GM12878 (cell line): ENCODE measurements around the gene LRSAM1. TPM values are rescaled to one million over a fixed set of nuclear protein-coding genes. Genes with fewer than 3 reads are reported as not detected.

Source experiments
- ATAC-seq: fragments of 200-7000 bp; cut with Tn5 transposase; 3 replicates; pipeline ENCODE4 v1.9.1; 2020; ENCODE audit warnings: mild to moderate bottlenecking, moderate library complexity
- BruUV-seq: library from RNA; stranded (reverse); fragments of 400-500 nt; replicated peaks from 2 replicates; lab custom pipeline; 2021; lab: Mats Ljungman, UMichigan
- CTCF ChIA-PET: fragments of 300-600 bp; sonication (Branson Sonifier 250); formaldehyde crosslinking; extraction: SDS; loops from one replicate; lab custom pipeline; 2021; ENCODE audit warnings: inconsistent platforms; lab: Yijun Ruan, JAX
- POLR2A ChIA-PET: fragments of 350-600 bp; formaldehyde crosslinking; extraction: SDS; loops from one replicate; lab custom pipeline; 2021; ENCODE audit warnings: inconsistent platforms; lab: Charles Lee
- RAD21 ChIA-PET: fragments of 300-600 bp; sonication (Branson Sonifier 250); formaldehyde crosslinking; loops from one replicate; lab custom pipeline; 2023; ENCODE audit warnings: antibody characterized with exemption; ENCODE audit not compliant: unreplicated experiment; lab: Charles Lee
- SMC1A ChIA-PET: fragments of 300-600 bp; sonication (Branson Sonifier 250); formaldehyde crosslinking; loops from one replicate; lab custom pipeline; 2023; ENCODE audit not compliant: unreplicated experiment, uncharacterized antibody; lab: Charles Lee
- DNase-seq: peaks from one replicate; pipeline ENCODE4 v3.0.0-alpha.2; 2011; ENCODE audit warnings: low read depth, low spot score
- FAIRE-seq: peaks from 3 replicates; lab custom pipeline; 2011; peaks lifted over from hg19 to GRCh38; lab: Jason Lieb, UNC
- H2AFZ ChIP-seq: 2 replicates; pipeline ENCODE4 v1.6.0; 2011; ENCODE audit warnings: low read depth, low read length, control low read depth; ENCODE audit not compliant: control insufficient read depth
- H3K27ac ChIP-seq: 2 replicates; pipeline ENCODE4 v1.5.1; 2011; ENCODE audit warnings: control low read depth; ENCODE audit not compliant: control insufficient read depth, insufficient read depth
- H3K27me3 ChIP-seq, 2 experiments: replicated peaks in 1 of 2; 2 replicates each; pipeline versions ENCODE4 v1.6.0 to v1.6.1; 2011; ENCODE audit warnings: low read length in 1 of 2; ENCODE audit not compliant: control insufficient read depth in 2 of 2, insufficient read depth in 2 of 2
- H3K36me3 ChIP-seq, 2 experiments: 2 replicates each; pipeline ENCODE4 v1.5.1; 2011; ENCODE audit warnings: low read length in 1 of 2; ENCODE audit not compliant: control insufficient read depth in 2 of 2, insufficient read depth in 2 of 2
- H3K4me1 ChIP-seq: 2 replicates; pipeline ENCODE4 v1.6.1; 2011; ENCODE audit warnings: mild to moderate bottlenecking, low read length, moderate library complexity, mixed read lengths; ENCODE audit not compliant: control insufficient read depth, insufficient read depth
- H3K4me2 ChIP-seq: 2 replicates; pipeline ENCODE4 v1.6.0; 2011; ENCODE audit warnings: control low read depth; ENCODE audit not compliant: control insufficient read depth, insufficient read depth
- H3K4me3 ChIP-seq: fragments of 200-600 bp; sonication (generic); 2 replicates; pipeline ENCODE4 v1.5.1; 2016
- H3K79me2 ChIP-seq: 2 replicates; pipeline ENCODE4 v1.6.0; 2011; ENCODE audit warnings: low read length; ENCODE audit not compliant: control insufficient read depth, insufficient read depth
- H3K9ac ChIP-seq: 2 replicates; pipeline ENCODE4 v1.8.0; 2011; ENCODE audit warnings: low read length, control low read depth, mixed read lengths; ENCODE audit not compliant: control insufficient read depth, insufficient read depth
- H3K9me3 ChIP-seq: replicated peaks from 3 replicates; pipeline ENCODE4 v1.5.1; 2011; ENCODE audit warnings: mild to moderate bottlenecking, low read length; ENCODE audit not compliant: control insufficient read depth, insufficient read depth
- H4K20me1 ChIP-seq: 2 replicates; pipeline ENCODE4 v1.6.0; 2011; ENCODE audit not compliant: control insufficient read depth, insufficient read depth
- BCL11A ChIP-seq: IDR thresholded peaks from 2 replicates; pipeline ENCODE4 v1.6.1; 2011; ENCODE audit warnings: low read depth, low read length
- FOXK2 ChIP-seq: fragments of 450-650 bp; IDR thresholded peaks from 2 replicates; pipeline ENCODE4 v1.6.1; 2017; ENCODE audit warnings: mild to moderate bottlenecking, moderate library complexity
- HDAC6 ChIP-seq: fragments of 200-600 bp; sonication (generic); IDR thresholded peaks from one replicate; pipeline ENCODE4 v1.8.0; 2017; ENCODE audit warnings: antibody characterized with exemption; ENCODE audit not compliant: unreplicated experiment
- JUNB ChIP-seq: IDR thresholded peaks from 2 replicates; pipeline ENCODE4 v1.6.1; 2016; ENCODE audit warnings: antibody characterized with exemption, mild to moderate bottlenecking
- RB1 ChIP-seq: fragments of 450-650 bp; formaldehyde crosslinking; IDR thresholded peaks from 2 replicates; pipeline ENCODE4 v1.6.1; 2017; ENCODE audit warnings: mild to moderate bottlenecking, borderline replicate concordance
- WGBS: methylation state at CpG from one replicate; pipeline ENCODE4 v1.1.6; 2016; ENCODE audit warnings: low lambda C conversion rate; ENCODE audit not compliant: insufficient replicate concordance, insufficient coverage; ENCODE audit errors: missing lambda C conversion rate; 5-methylcytosine and 5-hydroxymethylcytosine counted together
- in situ Hi-C: fragments of 300-500 bp; cut with MboI; formaldehyde crosslinking; loops from 9 replicates; pipeline ENCODE4 v1.14.3; 2018; ENCODE audit warnings: mixed read lengths
- intact Hi-C: fragments of 100-400 bp; cut with micrococcal nuclease; formaldehyde crosslinking; loops from one replicate; pipeline ENCODE4 v1.14.2; 2022; ENCODE audit not compliant: unreplicated experiment
- polyA plus RNA-seq, 11 experiments: library from polyadenylated mRNA; depleted of rRNA in 4 of 11; unstranded in 6 of 11; stranded (reverse) in 5 of 11; fragments of >200 nt; fragmentation: Nextera tagmentation in 4 of 11; fragmentation: Illumina TruSeq in 1 of 11; extraction: Ambion mirVana in 4 of 11; extraction: Trizol in 1 of 11; gene quantifications; 1 replicate in 1 of 11; 2 replicates in 10 of 11; pipeline versions ENCODE4 v1.2.1 to v1.2.3, GENCODE V29; 2011 to 2016; ENCODE audit warnings: inconsistent platforms in 2 of 11, missing spikeins in 2 of 11, low read depth in 1 of 11
- total RNA-seq, 4 experiments: library from RNA; depleted of rRNA in 3 of 4; stranded (reverse); fragments of >200 nt in 3 of 4; fragmentation: Illumina TruSeq in 1 of 4; extraction: Trizol in 1 of 4; gene quantifications; 2 replicates each; pipeline versions ENCODE4 v1.2.1 to v1.2.3, GENCODE V29; 2013 to 2021
- TF ChIP-seq, protein P1 (sequence below): IDR thresholded peaks from 2 replicates; pipeline ENCODE4 v1.6.1; 2012; ENCODE audit warnings: low read length, inconsistent platforms
- TF ChIP-seq, protein P2 (sequence below): fragments of 450-650 bp; IDR thresholded peaks from 2 replicates; pipeline ENCODE4 v1.6.1; 2017; ENCODE audit warnings: borderline replicate concordance

The LRSAM1 gene
- total and polyA plus RNA-seq, 10 of the 15 experiments (the other 5 are each of a cell fraction or from before 2014, with no cell fraction given): 0.14 to 23.4 (median 11.7) TPM

DNA sequence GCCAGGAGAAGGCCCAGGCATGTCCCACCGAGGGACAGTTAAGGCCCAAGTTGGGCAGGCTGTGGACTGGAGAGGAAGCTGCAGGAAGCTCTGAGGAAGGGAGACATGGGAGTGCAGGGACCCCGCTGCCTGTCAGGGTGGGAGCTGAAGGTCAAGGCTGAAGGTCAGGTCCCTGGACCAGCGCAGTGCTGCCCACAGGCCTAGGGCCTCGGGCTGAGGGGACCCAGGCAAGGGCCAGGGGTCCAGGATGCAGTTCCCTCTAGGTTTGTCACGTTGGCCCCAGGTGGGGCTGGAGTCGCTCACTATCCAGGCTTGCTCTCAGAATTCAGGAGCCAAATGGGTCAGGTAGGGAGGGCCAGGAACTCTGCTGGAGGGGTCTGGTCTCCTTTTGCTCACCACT lies 84.1 kb downstream of the LRSAM1 start:
- Histone ChIP-seq H3K4me2 (no peak overlapping the region), H3K27ac (no peak overlapping the region), H4K20me1 (no peaks in the 10 kb centered on the region), H3K79me2 (no peaks in the 10 kb centered on the region), H3K36me3 (no peaks in the 10 kb centered on the region), H3K27me3 (no peaks in the 10 kb centered on the region), H3K4me1 (no peaks in the 10 kb centered on the region), H3K9ac (no peak overlapping the region), H2AFZ (no peak overlapping the region), H3K9me3 (no peaks in the 10 kb centered on the region), H3K4me3 (no peak overlapping the region)
- intact Hi-C loops (no loop called here), in situ Hi-C loops (no loop called here)
- RAD21 ChIA-PET: no interaction called here
- DNase-seq: no peak
- no peak for ATAC-seq
- no peak for TF ChIP-seq BCL11A
- no peak for TF ChIP-seq HDAC6
- TF ChIP-seq, protein P1, sequence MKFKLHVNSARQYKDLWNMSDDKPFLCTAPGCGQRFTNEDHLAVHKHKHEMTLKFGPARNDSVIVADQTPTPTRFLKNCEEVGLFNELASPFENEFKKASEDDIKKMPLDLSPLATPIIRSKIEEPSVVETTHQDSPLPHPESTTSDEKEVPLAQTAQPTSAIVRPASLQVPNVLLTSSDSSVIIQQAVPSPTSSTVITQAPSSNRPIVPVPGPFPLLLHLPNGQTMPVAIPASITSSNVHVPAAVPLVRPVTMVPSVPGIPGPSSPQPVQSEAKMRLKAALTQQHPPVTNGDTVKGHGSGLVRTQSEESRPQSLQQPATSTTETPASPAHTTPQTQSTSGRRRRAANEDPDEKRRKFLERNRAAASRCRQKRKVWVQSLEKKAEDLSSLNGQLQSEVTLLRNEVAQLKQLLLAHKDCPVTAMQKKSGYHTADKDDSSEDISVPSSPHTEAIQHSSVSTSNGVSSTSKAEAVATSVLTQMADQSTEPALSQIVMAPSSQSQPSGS: no peak
- TF ChIP-seq FOXK2: no peak
- TF ChIP-seq, protein P2, sequence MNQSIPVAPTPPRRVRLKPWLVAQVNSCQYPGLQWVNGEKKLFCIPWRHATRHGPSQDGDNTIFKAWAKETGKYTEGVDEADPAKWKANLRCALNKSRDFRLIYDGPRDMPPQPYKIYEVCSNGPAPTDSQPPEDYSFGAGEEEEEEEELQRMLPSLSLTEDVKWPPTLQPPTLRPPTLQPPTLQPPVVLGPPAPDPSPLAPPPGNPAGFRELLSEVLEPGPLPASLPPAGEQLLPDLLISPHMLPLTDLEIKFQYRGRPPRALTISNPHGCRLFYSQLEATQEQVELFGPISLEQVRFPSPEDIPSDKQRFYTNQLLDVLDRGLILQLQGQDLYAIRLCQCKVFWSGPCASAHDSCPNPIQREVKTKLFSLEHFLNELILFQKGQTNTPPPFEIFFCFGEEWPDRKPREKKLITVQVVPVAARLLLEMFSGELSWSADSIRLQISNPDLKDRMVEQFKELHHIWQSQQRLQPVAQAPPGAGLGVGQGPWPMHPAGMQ: no peak
- TF ChIP-seq RB1: no peak
- no peak for TF ChIP-seq JUNB
- no peak for FAIRE-seq
- CTCF ChIA-PET: no interaction called here
- no TSS peak for BruUV-seq
- POLR2A ChIA-PET: no interaction called here
- WGBS: 19% methylated on average over 6 of the region's 6 CpGs
- SMC1A ChIA-PET: interaction anchor here (0.6 kb wide), 1 partner anchor 68 kb away, joined by 3 read pairs; no protein-coding TSS in a partner anchor
